GM11168 (cell line): Measurements from ENCODE around the gene HOXD12.

Experiments
- in situ Hi-C: fragments of 300-500 bp; cut with MboI; formaldehyde crosslinking; loops from one replicate; pipeline ENCODE4 v1.12.0; 2022; ENCODE audit warnings: low sequenced_read_pairs; ENCODE audit not compliant: unreplicated experiment

HOXD12 gene

GRCh38 chr2:176091329-176092258 is 8.0 kb upstream of the HOXD12 start:
- in situ Hi-C loops: no loop called here

GRCh38 chr2:176092270-176093144 is 7.1 kb upstream of the HOXD12 start, which contains the start of gene HOXD13:
HOXD13 (plus strand) TSS chr2:176092721; CDS start chr2:176092891, 170 bp downstream.
- in situ Hi-C loops: no loop called here

GRCh38 chr2:176093145-176093897 is 6.3 kb upstream of the HOXD12 start:
- in situ Hi-C loops: no loop called here

- in situ Hi-C loops: no loop called here
Observed at GRCh38 chr2:176093898-176094249, 5.7 kb upstream of the HOXD12 start.

GRCh38 chr2:176094349-176094748 is 5.2 kb upstream of the HOXD12 start:
- in situ Hi-C loops: no loop called here

GRCh38 chr2:176095421-176095820 is 4.2 kb upstream of the HOXD12 start:
- in situ Hi-C loops: loop anchor here (5.0 kb wide), 1 partner anchor 418 kb away; no protein-coding TSS in a partner anchor

- in situ Hi-C loops: loop anchor here (5.0 kb wide), 1 partner anchor 419 kb away; no protein-coding TSS in a partner anchor
Observed at GRCh38 chr2:176096243-176096985, 3.2 kb upstream of the HOXD12 start.

- in situ Hi-C loops: loop anchor here (5.0 kb wide), 1 partner anchor 420 kb away; no protein-coding TSS in a partner anchor
Observed at GRCh38 chr2:176096986-176097819, 2.4 kb upstream of the HOXD12 start.

- in situ Hi-C loops: loop anchor here (5.0 kb wide), 1 partner anchor 421 kb away; no protein-coding TSS in a partner anchor
Observed at GRCh38 chr2:176097820-176098365, 1.7 kb upstream of the HOXD12 start.

GRCh38 chr2:176098366-176099158 is 1.0 kb upstream of the HOXD12 start:
- in situ Hi-C loops: loop anchor here (5.0 kb wide), 1 partner anchor 421 kb away; no protein-coding TSS in a partner anchor

GRCh38 chr2:176099159-176099727 is 352 bp upstream of the HOXD12 start:
- in situ Hi-C loops: loop anchor here (5.0 kb wide), 1 partner anchor 422 kb away; no protein-coding TSS in a partner anchor

GRCh38 chr2:176100547-176101140 is 1.0 kb downstream of the HOXD12 start:
- in situ Hi-C loops: no loop called here

GRCh38 chr2:176101216-176101830 is 1.7 kb downstream of the HOXD12 start:
- in situ Hi-C loops: no loop called here

GRCh38 chr2:176101842-176102241 is 2.2 kb downstream of the HOXD12 start:
- in situ Hi-C loops: no loop called here

- in situ Hi-C loops: no loop called here
Observed at GRCh38 chr2:176102309-176102866, 2.8 kb downstream of the HOXD12 start.

GRCh38 chr2:176103194-176103593 is 3.6 kb downstream of the HOXD12 start:
- in situ Hi-C loops: no loop called here
